Astrocyte (in vitro differentiated cells and primary cell): Measurements from ENCODE around the gene DIP2A. TPM values are rescaled to one million over a fixed set of nuclear protein-coding genes. Genes with fewer than 3 reads are reported as not detected.

Source experiments
- DNase-seq: peaks from one replicate; pipeline ENCODE4 v3.0.0-alpha.2; 2010; ENCODE audit warnings: low read depth
- FAIRE-seq: peaks from 2 replicates; lab custom pipeline; 2011; peaks lifted over from hg19 to GRCh38; lab: Jason Lieb, UNC
- H2AFZ ChIP-seq: 2 replicates; pipeline ENCODE4 v1.6.0; 2012; ENCODE audit warnings: low read depth, low read length, inconsistent platforms
- H3K27ac ChIP-seq: 2 replicates; pipeline ENCODE4 v1.5.1; 2011; ENCODE audit warnings: low read depth, low read length, inconsistent platforms
- H3K27me3 ChIP-seq: 2 replicates; pipeline ENCODE4 v1.6.0; 2011; ENCODE audit warnings: low read length, inconsistent platforms; ENCODE audit not compliant: insufficient read depth
- H3K36me3 ChIP-seq: 2 replicates; pipeline ENCODE4 v1.5.1; 2011; ENCODE audit warnings: low read length, inconsistent platforms; ENCODE audit not compliant: insufficient read depth
- H3K4me1 ChIP-seq: 2 replicates; pipeline ENCODE4 v1.5.1; 2011; ENCODE audit warnings: low read length, inconsistent platforms; ENCODE audit not compliant: insufficient read depth
- H3K4me2 ChIP-seq: 2 replicates; pipeline ENCODE4 v1.6.0; 2012; ENCODE audit warnings: low read length, inconsistent platforms
- H3K4me3 ChIP-seq: 2 replicates; pipeline ENCODE4 v1.5.1; 2011; ENCODE audit warnings: low read depth, mild to moderate bottlenecking, low read length, inconsistent platforms; ENCODE audit not compliant: insufficient read depth
- H3K79me2 ChIP-seq: 2 replicates; pipeline ENCODE4 v1.6.0; 2012; ENCODE audit warnings: mild to moderate bottlenecking, low read length, inconsistent platforms; ENCODE audit not compliant: insufficient read depth
- H3K9ac ChIP-seq: 2 replicates; pipeline ENCODE4 v1.6.0; 2012; ENCODE audit warnings: mild to moderate bottlenecking, low read length, inconsistent platforms
- H3K9me3 ChIP-seq: 2 replicates; pipeline ENCODE4 v1.5.1; 2012; ENCODE audit warnings: low read depth, mild to moderate bottlenecking, low read length, inconsistent platforms; ENCODE audit not compliant: insufficient read depth
- H4K20me1 ChIP-seq: 2 replicates; pipeline ENCODE4 v1.6.0; 2012; ENCODE audit warnings: low read length, inconsistent platforms; ENCODE audit not compliant: insufficient read depth
- H3K27ac Mint-ChIP-seq: one replicate; pipeline ENCODE4 v1.8.0; 2021; ENCODE audit warnings: mild to moderate bottlenecking, mixed read lengths; ENCODE audit not compliant: unreplicated experiment
- H3K27me3 Mint-ChIP-seq: one replicate; pipeline ENCODE4 v1.8.0; 2021; ENCODE audit warnings: low read depth, mixed read lengths; ENCODE audit not compliant: unreplicated experiment
- H3K36me3 Mint-ChIP-seq: one replicate; pipeline ENCODE4 v1.8.0; 2021; ENCODE audit warnings: low read depth, mixed read lengths; ENCODE audit not compliant: unreplicated experiment
- H3K4me1 Mint-ChIP-seq: one replicate; pipeline ENCODE4 v1.8.0; 2021; ENCODE audit warnings: low read depth, mixed read lengths; ENCODE audit not compliant: unreplicated experiment
- H3K4me3 Mint-ChIP-seq: one replicate; pipeline ENCODE4 v1.8.0; 2021; ENCODE audit warnings: mild to moderate bottlenecking, moderate library complexity, mixed read lengths; ENCODE audit not compliant: unreplicated experiment
- H3K9me3 Mint-ChIP-seq: one replicate; pipeline ENCODE4 v1.8.0; 2021; ENCODE audit warnings: mild to moderate bottlenecking, mixed read lengths; ENCODE audit not compliant: unreplicated experiment
- CTCF ChIP-seq: IDR thresholded peaks from 2 replicates; pipeline ENCODE4 v1.5.1; 2011; ENCODE audit warnings: low read depth, mild to moderate bottlenecking, inconsistent platforms, low read length, moderate library complexity; ENCODE audit not compliant: insufficient read depth
- EZH2 ChIP-seq: IDR thresholded peaks from 2 replicates; pipeline ENCODE4 v1.6.1; 2012; ENCODE audit warnings: mild to moderate bottlenecking, low read length, inconsistent platforms; ENCODE audit not compliant: insufficient read depth
- total RNA-seq: library from RNA; stranded (reverse); gene quantifications from 2 replicates; pipeline ENCODE4 v1.2.1, GENCODE V29; 2021

The DIP2A gene
- total RNA-seq, 1 donor from 2014 or later = 35.4 TPM

GRCh38 chr21:46617267-46618051 is 158.8 kb downstream of the DIP2A start:
- Histone ChIP-seq H3K27me3 (no peaks in the 10 kb centered on the region), H3K27ac (no peak overlapping the region), H3K4me3 (no peak overlapping the region), H4K20me1 (no peaks in the 10 kb centered on the region), H3K9ac (no peak overlapping the region), H3K4me2 (no peak overlapping the region), H2AFZ (no peak overlapping the region), H3K4me1 (peaks cover 11% of the 10 kb centered on the region), H3K79me2 (no peaks in the 10 kb centered on the region), H3K36me3 (no peaks in the 10 kb centered on the region), H3K9me3 (peaks cover 4% of the 10 kb centered on the region)
- Mint-ChIP-seq H3K36me3 (no peaks in the 10 kb centered on the region), H3K27me3 (no peaks in the 10 kb centered on the region), H3K9me3 (peaks cover 11% of the 10 kb centered on the region), H3K4me1 (peaks cover 23% of the 10 kb centered on the region), H3K4me3 (no peak overlapping the region), H3K27ac (no peak overlapping the region)
- DNase-seq = peak; percentile 79
- TF ChIP-seq EZH2 = no peak
- no peak for TF ChIP-seq CTCF
- FAIRE-seq = peak; percentile 17

GRCh38 chr21:46618738-46619379 is 160.2 kb downstream of the DIP2A start:
- Histone ChIP-seq H3K4me1 (peaks cover 11% of the 10 kb centered on the region), H3K36me3 (no peaks in the 10 kb centered on the region), H3K27ac (no peak overlapping the region), H3K79me2 (no peaks in the 10 kb centered on the region), H3K27me3 (no peaks in the 10 kb centered on the region), H3K4me3 (no peak overlapping the region), H2AFZ (no peak overlapping the region), H3K9ac (no peak overlapping the region), H3K9me3 (peaks cover 4% of the 10 kb centered on the region), H3K4me2 (no peak overlapping the region), H4K20me1 (no peaks in the 10 kb centered on the region)
- peaks cover 10% of the 10 kb centered on the region for H3K9me3 Mint-ChIP-seq
- H3K4me1 Mint-ChIP-seq = peaks cover 23% of the 10 kb centered on the region
- H3K36me3 Mint-ChIP-seq = no peaks in the 10 kb centered on the region
- FAIRE-seq (no peak), DNase-seq (no peak)
- H3K27ac Mint-ChIP-seq = peak overlapping the region; percentile 87
- no peak overlapping the region for H3K4me3 Mint-ChIP-seq
- no peak for TF ChIP-seq EZH2
- no peak for TF ChIP-seq CTCF
- H3K27me3 Mint-ChIP-seq = no peaks in the 10 kb centered on the region

Other genes starting within 250 kb of the DIP2A start
- gene LSS, start 230.1 kb upstream of the DIP2A start, total RNA-seq = 58.1 and 83.2 TPM in 2 replicates
- gene MCM3AP, start 173.3 kb upstream of the DIP2A start, total RNA-seq = 84.2 and 86.7 TPM in 2 replicates
- 13.5 and 16.8 TPM in 2 replicates for gene YBEY, start 172.5 kb upstream of the DIP2A start, total RNA-seq
- gene C21orf58, start 135.0 kb upstream of the DIP2A start, total RNA-seq = 3.1 and 3.2 TPM in 2 replicates
- gene PCNT, start 134.7 kb upstream of the DIP2A start, total RNA-seq = 19.9 and 23.4 TPM in 2 replicates
- gene S100B, start 146.2 kb downstream of the DIP2A start, total RNA-seq = 1.0 and 2.0 TPM in 2 replicates
- gene PRMT2, start 176.8 kb downstream of the DIP2A start, total RNA-seq = 105 and 106 TPM in 2 replicates